A673 (cell line): Measurements from ENCODE around the gene NCAPG2. TPM values are rescaled to one million over a fixed set of nuclear protein-coding genes. Genes with fewer than 3 reads are reported as not detected.

Experiments
- BruUV-seq: library from RNA; stranded (reverse); fragments of 400-500 nt; replicated peaks from 2 replicates; lab custom pipeline; 2021; lab: Mats Ljungman, UMichigan
- CTCF ChIA-PET: fragments of 300-600 bp; sonication (Branson Sonifier 250); formaldehyde crosslinking; loops from one replicate; lab custom pipeline; 2022; ENCODE audit warnings: antibody characterized with exemption; lab: Charles Lee
- POLR2A ChIA-PET: fragments of 300-600 bp; sonication (Branson Sonifier 250); formaldehyde crosslinking; loops from one replicate; lab custom pipeline; 2022; ENCODE audit warnings: antibody characterized with exemption; ENCODE audit not compliant: low non-redundant PET; lab: Charles Lee
- DNase-seq: peaks from one replicate; pipeline ENCODE4 v3.0.0-alpha.2; 2015; ENCODE audit warnings: low spot score
- H3K27ac ChIP-seq: fragments of 200-600 bp; sonication (generic); 2 replicates; pipeline ENCODE4 v1.5.1; 2016; ENCODE audit warnings: mixed run types, low read depth, mild to moderate bottlenecking, mixed read lengths, antibody characterized with exemption, low read length; ENCODE audit not compliant: poor library complexity, severe bottlenecking
- H3K27me3 ChIP-seq: fragments of 200-600 bp; sonication (generic); replicated peaks from 2 replicates; pipeline ENCODE4 v1.6.1; 2017; ENCODE audit warnings: mixed run types, low read depth, mild to moderate bottlenecking, mixed read lengths, antibody characterized with exemption, low read length; ENCODE audit not compliant: insufficient read depth, poor library complexity
- H3K36me3 ChIP-seq: fragments of 200-600 bp; sonication (generic); 2 replicates; pipeline ENCODE4 v1.6.1; 2016; ENCODE audit warnings: mixed run types, mild to moderate bottlenecking, mixed read lengths, antibody characterized with exemption, low read length; ENCODE audit not compliant: insufficient read depth, poor library complexity, severe bottlenecking
- H3K4me1 ChIP-seq: fragments of 200-600 bp; sonication (generic); 2 replicates; pipeline ENCODE4 v1.6.1; 2017; ENCODE audit warnings: mixed run types, mild to moderate bottlenecking, mixed read lengths, antibody characterized with exemption, low read length; ENCODE audit not compliant: insufficient read depth, poor library complexity, severe bottlenecking
- H3K4me3 ChIP-seq: fragments of 200-600 bp; sonication (generic); 2 replicates; pipeline ENCODE4 v1.5.1; 2016; ENCODE audit warnings: low read depth, mixed run types, mild to moderate bottlenecking, mixed read lengths, low read length; ENCODE audit not compliant: poor library complexity, severe bottlenecking
- H3K9me3 ChIP-seq: fragments of 200-600 bp; sonication (generic); 2 replicates; pipeline ENCODE4 v1.6.1; 2016; ENCODE audit warnings: mixed run types, low read depth, mild to moderate bottlenecking, mixed read lengths, antibody characterized with exemption, low read length; ENCODE audit not compliant: poor library complexity, severe bottlenecking
- CTCF ChIP-seq: fragments of 300-800, 200-600 bp; sonication (generic); conservative IDR thresholded peaks from 2 replicates; pipeline ENCODE4 v1.5.1; 2017; ENCODE audit warnings: low read depth, mild to moderate bottlenecking, antibody characterized with exemption, low read length, moderate library complexity, mixed read lengths
- EZH2 ChIP-seq: fragments of 200-600 bp; sonication (generic); IDR thresholded peaks from 2 replicates; pipeline ENCODE4 v1.6.1; 2017; ENCODE audit warnings: borderline replicate concordance, low read depth, mild to moderate bottlenecking, mixed read lengths, antibody characterized with exemption, low read length; ENCODE audit not compliant: poor library complexity, severe bottlenecking
- intact Hi-C: fragments of 100-400 bp; cut with micrococcal nuclease; formaldehyde crosslinking; loops from one replicate; pipeline ENCODE4 v1.10.0; 2022; ENCODE audit not compliant: unreplicated experiment
- microRNA-seq: library from miRNA; unstranded; fragments of <30 nt; microRNA quantifications from one replicate; pipeline ENCODE4 v1.2.0, GENCODE V29; 2021
- total RNA-seq: library from RNA; stranded (reverse); gene quantifications from 2 replicates; pipeline ENCODE4 v1.2.3, GENCODE V29; 2021

Gene NCAPG2
- total RNA-seq, 1 experiment from 2014 or later = 127 TPM

DNA sequence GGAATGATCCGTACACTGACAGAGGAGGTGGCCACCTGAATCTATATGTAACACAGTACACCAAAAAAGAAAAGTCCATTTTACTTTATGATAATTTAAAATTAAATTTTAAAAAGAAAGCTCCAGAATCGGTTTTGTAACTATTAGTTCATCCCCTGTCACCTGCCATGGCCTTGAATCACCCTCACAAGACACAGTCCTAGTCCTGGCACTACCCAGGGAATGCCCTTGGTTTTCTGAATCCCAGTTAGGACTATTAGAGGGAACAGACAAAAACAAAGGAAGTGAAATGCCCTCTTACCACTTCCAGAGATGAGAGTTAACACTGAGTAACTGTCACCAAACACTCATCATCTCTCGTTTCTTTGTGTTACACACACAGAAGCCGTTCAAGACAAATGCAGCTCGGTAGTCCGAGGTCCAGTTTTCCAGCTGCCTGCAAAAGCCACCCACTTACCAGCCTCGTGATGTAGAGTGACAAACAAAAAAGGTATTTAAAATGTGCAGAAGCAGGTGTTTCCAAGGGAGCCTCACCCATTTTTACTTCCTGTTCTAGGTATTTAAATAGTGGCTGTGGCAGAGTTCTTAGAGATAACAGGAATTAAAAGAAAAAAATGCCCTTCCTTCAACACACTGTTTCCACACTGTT lies 123.0 kb downstream of the NCAPG2 start:
- peaks cover 41% of the 10 kb centered on the region for H3K27me3 ChIP-seq
- TF ChIP-seq CTCF (no peak), EZH2 (no peak)
- no peaks in the 10 kb centered on the region for H3K36me3 ChIP-seq
- DNase-seq = no peak
- intact Hi-C loops = no loop called here
- H3K27ac ChIP-seq = no peak overlapping the region
- no TSS peak for BruUV-seq
- H3K4me1 ChIP-seq = no peaks in the 10 kb centered on the region
- ChIA-PET CTCF (no interaction called here), POLR2A (no interaction called here)
- peaks cover 6% of the 10 kb centered on the region for H3K9me3 ChIP-seq
- H3K4me3 ChIP-seq = no peak overlapping the region

Small RNA genes within 50 kb of the gene (microRNA-seq; reads per million reads assigned to microRNA genes)
- gene MIR5707 = not detected

Other genes starting within 250 kb of the NCAPG2 start
- 0.11 TPM in 2 replicates for gene PTPRN2, start 117.0 kb downstream of the NCAPG2 start, total RNA-seq
- gene ESYT2, start 124.7 kb upstream of the NCAPG2 start, total RNA-seq = 33.3 and 37.5 TPM in 2 replicates
- gene DYNC2I1, start 151.8 kb upstream of the NCAPG2 start, total RNA-seq = 20.1 and 20.7 TPM in 2 replicates